NB4 (cell line): ENCODE results near the gene NFIB.

Experiments
- MYC ChIP-seq: IDR thresholded peaks from 2 replicates; pipeline ENCODE4 v1.6.1; 2011; ENCODE audit warnings: low read depth, low read length
- TF ChIP-seq, protein P1 (sequence below): IDR thresholded peaks from one replicate; pipeline ENCODE4 v1.5.1; 2012; ENCODE audit warnings: low read depth, low read length

DNA sequence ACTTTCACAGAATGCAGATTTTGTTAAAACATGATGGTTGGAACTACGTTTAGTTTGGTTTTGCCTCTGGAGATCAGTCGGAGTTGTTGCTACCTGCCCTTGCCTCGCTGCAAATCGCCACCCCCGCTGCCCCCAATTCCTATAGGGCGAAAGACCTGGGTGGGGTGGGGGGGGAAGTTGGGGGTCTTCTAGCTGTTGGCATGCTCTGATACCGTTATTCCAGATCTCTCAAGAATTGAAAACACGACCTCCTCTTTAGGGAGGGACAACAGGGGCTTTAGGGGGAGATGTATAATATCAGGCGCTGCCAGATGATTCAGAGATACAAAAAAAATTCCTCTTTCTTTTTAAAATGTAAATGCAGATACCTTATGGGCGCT lies 36.4 kb upstream of the NFIB start:
- TF ChIP-seq, protein P1, sequence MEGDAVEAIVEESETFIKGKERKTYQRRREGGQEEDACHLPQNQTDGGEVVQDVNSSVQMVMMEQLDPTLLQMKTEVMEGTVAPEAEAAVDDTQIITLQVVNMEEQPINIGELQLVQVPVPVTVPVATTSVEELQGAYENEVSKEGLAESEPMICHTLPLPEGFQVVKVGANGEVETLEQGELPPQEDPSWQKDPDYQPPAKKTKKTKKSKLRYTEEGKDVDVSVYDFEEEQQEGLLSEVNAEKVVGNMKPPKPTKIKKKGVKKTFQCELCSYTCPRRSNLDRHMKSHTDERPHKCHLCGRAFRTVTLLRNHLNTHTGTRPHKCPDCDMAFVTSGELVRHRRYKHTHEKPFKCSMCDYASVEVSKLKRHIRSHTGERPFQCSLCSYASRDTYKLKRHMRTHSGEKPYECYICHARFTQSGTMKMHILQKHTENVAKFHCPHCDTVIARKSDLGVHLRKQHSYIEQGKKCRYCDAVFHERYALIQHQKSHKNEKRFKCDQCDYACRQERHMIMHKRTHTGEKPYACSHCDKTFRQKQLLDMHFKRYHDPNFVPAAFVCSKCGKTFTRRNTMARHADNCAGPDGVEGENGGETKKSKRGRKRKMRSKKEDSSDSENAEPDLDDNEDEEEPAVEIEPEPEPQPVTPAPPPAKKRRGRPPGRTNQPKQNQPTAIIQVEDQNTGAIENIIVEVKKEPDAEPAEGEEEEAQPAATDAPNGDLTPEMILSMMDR, result no peak
- no peak for TF ChIP-seq MYC
